ENCODE results near the gene HIC2. TPM values are rescaled to one million over a fixed set of nuclear protein-coding genes. Genes with fewer than 3 reads are reported as not detected.
"Not testable (repeated sequence)": the region's sequence is repeated elsewhere in the genome, so short reads cannot be mapped to it uniquely, and the experiment has no call there.

Gene HIC2
- total and polyA plus RNA-seq, 10 of the 15 experiments (the other 5 are each of a cell fraction or from before 2014, with no cell fraction given): 0.11 to 5.0 (median 1.4) TPM

- DNase-seq (ENCODE audit: low read depth, low spot score) (no peak), ATAC-seq (no peak), FAIRE-seq (no peak)
- CTCF ChIA-PET: no interaction called here
- no peaks in the 10 kb centered on the region for H3K79me2 ChIP-seq (ENCODE audit: control insufficient read depth, insufficient read depth, low read length)
- no peak overlapping the region for H3K4me3 ChIP-seq
- TF ChIP-seq BRCA1 (IDR thresholded peaks at IDR 0.05; ENCODE audit: low read depth, low read length) (no peak), BCLAF1 (IDR thresholded peaks at IDR 0.05) (no peak), ATF7 (IDR thresholded peaks at IDR 0.05; ENCODE audit: low read depth) (no peak), NFIC (IDR thresholded peaks at IDR 0.05; ENCODE audit: low read depth, low read length) (no peak), ZNF384 (IDR thresholded peaks at IDR 0.05; ENCODE audit: borderline replicate concordance, low read depth, low read length) (no peak), NFXL1 (IDR thresholded peaks at IDR 0.05; ENCODE audit: borderline replicate concordance) (no peak), POLR2A (IDR thresholded peaks at IDR 0.05; ENCODE audit: low read depth, low read length) (no peak; the same call in 1 of the 2 replicates)
- SMC1A ChIA-PET (ENCODE audit: uncharacterized antibody, unreplicated experiment): no interaction called here
- POLR2A ChIA-PET: no interaction called here
- no peaks in the 10 kb centered on the region for H3K9me3 ChIP-seq (replicated peaks; ENCODE audit: control insufficient read depth, insufficient read depth, low read length)
- RAD21 ChIA-PET (ENCODE audit: unreplicated experiment): no interaction called here
- no peaks in the 10 kb centered on the region for H3K27me3 ChIP-seq (replicated peaks in 1 of 2; ENCODE audit: control insufficient read depth in 2 of 2, insufficient read depth in 2 of 2, low read length in 1 of 2)
- no peaks in the 10 kb centered on the region for H4K20me1 ChIP-seq (ENCODE audit: control insufficient read depth, insufficient read depth)
- intact Hi-C loops (cut with micrococcal nuclease; ENCODE audit: unreplicated experiment) (no loop called here), in situ Hi-C loops (cut with MboI) (no loop called here)
- no TSS peak for BruUV-seq (replicated peaks)
- H3K4me2 ChIP-seq (ENCODE audit: control insufficient read depth, insufficient read depth): no peak overlapping the region
- H3K4me1 ChIP-seq (ENCODE audit: control insufficient read depth, insufficient read depth, low read length): no peaks in the 10 kb centered on the region
- H2AFZ ChIP-seq (ENCODE audit: control insufficient read depth, low read depth, low read length): no peak overlapping the region
- no peak overlapping the region for H3K9ac ChIP-seq (ENCODE audit: control insufficient read depth, insufficient read depth, low read length)
- peaks cover 0 to 4% of the 10 kb centered on the region in 2 experiments; a peak in 2 of 4 replicates for H3K36me3 ChIP-seq (ENCODE audit: control insufficient read depth in 2 of 2, insufficient read depth in 2 of 2, low read length in 1 of 2)
- H3K27ac ChIP-seq (ENCODE audit: control insufficient read depth, insufficient read depth): no peak overlapping the region
- WGBS (ENCODE audit: insufficient coverage, insufficient replicate concordance, low lambda C conversion rate, missing lambda C conversion rate): 88% methylated on average over 6 of the region's 7 CpGs
Observed at GRCh38 chr22:21451545-21452520, 34.7 kb downstream of the HIC2 start.

- WGBS (ENCODE audit: insufficient coverage, insufficient replicate concordance, low lambda C conversion rate, missing lambda C conversion rate): 73% methylated on average over 4 of the region's 4 CpGs
- FAIRE-seq; RAD21 ChIA-PET (ENCODE audit: unreplicated experiment); H4K20me1 ChIP-seq (ENCODE audit: control insufficient read depth, insufficient read depth); H3K79me2 ChIP-seq (ENCODE audit: control insufficient read depth, insufficient read depth, low read length); H3K9me3 ChIP-seq (replicated peaks; ENCODE audit: control insufficient read depth, insufficient read depth, low read length); H3K9ac ChIP-seq (ENCODE audit: control insufficient read depth, insufficient read depth, low read length); DNase-seq (ENCODE audit: low read depth, low spot score); BruUV-seq (replicated peaks); POLR2A ChIA-PET; SMC1A ChIA-PET (ENCODE audit: uncharacterized antibody, unreplicated experiment); H3K4me1 ChIP-seq (ENCODE audit: control insufficient read depth, insufficient read depth, low read length); ATAC-seq; intact Hi-C loops (cut with micrococcal nuclease; ENCODE audit: unreplicated experiment); in situ Hi-C loops (cut with MboI); H3K4me3 ChIP-seq; H3K36me3 ChIP-seq (ENCODE audit: control insufficient read depth in 2 of 2, insufficient read depth in 2 of 2, low read length in 1 of 2); H3K27me3 ChIP-seq (replicated peaks in 1 of 2; ENCODE audit: control insufficient read depth in 2 of 2, insufficient read depth in 2 of 2, low read length in 1 of 2); CTCF ChIA-PET; H3K27ac ChIP-seq (ENCODE audit: control insufficient read depth, insufficient read depth); H2AFZ ChIP-seq (ENCODE audit: control insufficient read depth, low read depth, low read length); H3K4me2 ChIP-seq (ENCODE audit: control insufficient read depth, insufficient read depth): not testable (repeated sequence)
Observed at GRCh38 chr22:21452666-21453065, 35.5 kb downstream of the HIC2 start.

GRCh38 chr22:21454998-21455333 is 37.8 kb downstream of the HIC2 start:
- in situ Hi-C loops (cut with MboI): not testable (repeated sequence)

More at GRCh38 chr22:21454998-21455333, 37.8 kb downstream of the HIC2 start:
- FAIRE-seq; ATAC-seq; H3K4me2 ChIP-seq (ENCODE audit: control insufficient read depth, insufficient read depth); RAD21 ChIA-PET (ENCODE audit: unreplicated experiment); H3K4me1 ChIP-seq (ENCODE audit: control insufficient read depth, insufficient read depth, low read length); H2AFZ ChIP-seq (ENCODE audit: control insufficient read depth, low read depth, low read length); DNase-seq (ENCODE audit: low read depth, low spot score); SMC1A ChIA-PET (ENCODE audit: uncharacterized antibody, unreplicated experiment); BruUV-seq (replicated peaks); intact Hi-C loops (cut with micrococcal nuclease; ENCODE audit: unreplicated experiment); H3K9ac ChIP-seq (ENCODE audit: control insufficient read depth, insufficient read depth, low read length); POLR2A ChIA-PET; H3K79me2 ChIP-seq (ENCODE audit: control insufficient read depth, insufficient read depth, low read length); H4K20me1 ChIP-seq (ENCODE audit: control insufficient read depth, insufficient read depth); H3K36me3 ChIP-seq (ENCODE audit: control insufficient read depth in 2 of 2, insufficient read depth in 2 of 2, low read length in 1 of 2); H3K27me3 ChIP-seq (replicated peaks in 1 of 2; ENCODE audit: control insufficient read depth in 2 of 2, insufficient read depth in 2 of 2, low read length in 1 of 2); CTCF ChIA-PET; H3K4me3 ChIP-seq; H3K27ac ChIP-seq (ENCODE audit: control insufficient read depth, insufficient read depth); H3K9me3 ChIP-seq (replicated peaks; ENCODE audit: control insufficient read depth, insufficient read depth, low read length): not testable (repeated sequence)
- WGBS (ENCODE audit: insufficient coverage, insufficient replicate concordance, low lambda C conversion rate, missing lambda C conversion rate): 80% methylated on average over 9 of the region's 9 CpGs

Measured in GM12878 (cell line).